Measurements from ENCODE around the gene KDM2B. TPM values are rescaled to one million over a fixed set of nuclear protein-coding genes. Genes with fewer than 3 reads are reported as not detected.
A peak's percentile ranks its signal among the peaks of the same experiment; 100 is the strongest.

Gene KDM2B
- total and polyA plus RNA-seq, 11 donors: 7.3 to 24.7 (median 10.3) TPM

- DNase-seq (no peak), ATAC-seq (no peak)
- no peaks in the 10 kb centered on the region for H3K9me3 ChIP-seq
- intact Hi-C loops (cut with DNase I): no loop called here
- H3K27me3 ChIP-seq: no peaks in the 10 kb centered on the region
- TF ChIP-seq CTCF (IDR thresholded peaks at IDR 0.05) (no peak), POLR2A (IDR thresholded peaks at IDR 0.05) (no peak)
- H3K36me3 ChIP-seq: peaks cover 0 to 100% (median 98%) of the 10 kb centered on the region in 9 donors
- H3K27ac ChIP-seq: no peak overlapping the region
- 96 to 98% (median 97%) methylated on average over 6 of the region's 6 CpGs for WGBS, 4 donors
- peaks cover 0 to 24% (median 0%) of the 10 kb centered on the region in 12 donors for H3K4me1 ChIP-seq
- H3K4me3 ChIP-seq: no peak overlapping the region
These were observed 151.9 kb downstream of the KDM2B start for GRCh38 chr12:121428883-121429282.

- no peak overlapping the region for H3K27ac ChIP-seq
- no peak for ATAC-seq
- H3K27me3 ChIP-seq: no peaks in the 10 kb centered on the region
- DNase-seq: no peak
- no peaks in the 10 kb centered on the region for H3K9me3 ChIP-seq
- H3K4me3 ChIP-seq: no peak overlapping the region
- H3K4me1 ChIP-seq: peaks cover 0 to 29% (median 3%) of the 10 kb centered on the region in 12 donors
- no peak for TF ChIP-seq POLR2A (IDR thresholded peaks at IDR 0.05)
- no peak for TF ChIP-seq CTCF (IDR thresholded peaks at IDR 0.05)
- peaks cover 0 to 100% (median 97%) of the 10 kb centered on the region in 9 donors for H3K36me3 ChIP-seq
- intact Hi-C loops (cut with DNase I): no loop called here
- 85 to 90% (median 88%) methylated on average over 2 of the region's 2 CpGs for WGBS, 4 donors
These were observed 153.2 kb downstream of the KDM2B start for GRCh38 chr12:121427556-121428050.

GRCh38 chr12:121424624-121424975 is 156.2 kb downstream of the KDM2B start:
- DNase-seq (no peak), ATAC-seq (no peak)
- peaks cover 0 to 29% (median 12%) of the 10 kb centered on the region in 12 donors for H3K4me1 ChIP-seq
- H3K4me3 ChIP-seq: no peak overlapping the region
- no peaks in the 10 kb centered on the region for H3K27me3 ChIP-seq
- H3K9me3 ChIP-seq: no peaks in the 10 kb centered on the region
- peaks cover 0 to 100% (median 96%) of the 10 kb centered on the region in 9 donors for H3K36me3 ChIP-seq
- TF ChIP-seq POLR2A (IDR thresholded peaks at IDR 0.05): no peak
- no peak for TF ChIP-seq CTCF (IDR thresholded peaks at IDR 0.05)
- peak overlapping the region in 10 of 12 donors; percentile 41 to 81 (median 68) for H3K27ac ChIP-seq
- 91 to 100% (median 98%) methylated on average over 1 of the region's 1 CpG for WGBS, 4 donors
- intact Hi-C loops (cut with DNase I): no loop called here

- Histone ChIP-seq H3K27ac (peak overlapping the region in 11 of 12 donors; percentile 41 to 87 (median 67)), H3K27me3 (no peaks in the 10 kb centered on the region), H3K4me3 (no peak overlapping the region), H3K4me1 (peaks cover 0 to 29% (median 12%) of the 10 kb centered on the region in 12 donors), H3K9me3 (no peaks in the 10 kb centered on the region), H3K36me3 (peaks cover 0 to 100% (median 96%) of the 10 kb centered on the region in 9 donors)
- DNase-seq: peak; percentile 50 to 85 (median 66)
- no peak for TF ChIP-seq POLR2A (IDR thresholded peaks at IDR 0.05)
- TF ChIP-seq CTCF (IDR thresholded peaks at IDR 0.05): no peak
- intact Hi-C loops (cut with DNase I): no loop called here
- peak; percentile 91 to 96 (median 94) for ATAC-seq
- WGBS, 4 donors: 61 to 73% (median 68%) methylated on average over 13 of the region's 13 CpGs
These were observed 156.9 kb downstream of the KDM2B start for GRCh38 chr12:121423682-121424623.
